ENCODE measurements around the gene GPR12. TPM values are rescaled to one million over a fixed set of nuclear protein-coding genes. Genes with fewer than 3 reads are reported as not detected.

Gene GPR12
- polyA plus RNA-seq, 2 donors = 0.01 to 0.04 TPM

GRCh38 chr13:26709461-26709860, 51.1 kb downstream of the GPR12 start:
- Histone ChIP-seq H3K27ac (ENCODE audit: low read depth in 2 of 2, low read length in 1 of 2) (no peak overlapping the region), H3K36me3 (ENCODE audit: control insufficient read depth in 2 of 2, insufficient read depth in 2 of 2, low read length in 1 of 2) (no peaks in the 10 kb centered on the region), H3K9me3 (ENCODE audit: control insufficient read depth in 2 of 2, insufficient read depth in 1 of 2, low read depth in 1 of 2, low read length in 1 of 2) (peaks cover 0 to 2% of the 10 kb centered on the region in 2 donors), H3K27me3 (ENCODE audit: control insufficient read depth in 1 of 2, insufficient read depth in 2 of 2, low read length in 2 of 2) (no peaks in the 10 kb centered on the region), H3K4me1 (ENCODE audit: control insufficient read depth in 2 of 2, insufficient read depth in 2 of 2, low read length in 1 of 2) (no peaks in the 10 kb centered on the region), H3K4me3 (ENCODE audit: low read depth in 1 of 2, low read length in 2 of 2) (no peak overlapping the region)
- WGBS, 2 donors = 85 to 87% methylated on average over 7 of the region's 7 CpGs

- Histone ChIP-seq H3K4me1 (ENCODE audit: control insufficient read depth in 2 of 2, insufficient read depth in 2 of 2, low read length in 1 of 2) (no peaks in the 10 kb centered on the region), H3K27me3 (ENCODE audit: control insufficient read depth in 1 of 2, insufficient read depth in 2 of 2, low read length in 2 of 2) (no peaks in the 10 kb centered on the region), H3K36me3 (ENCODE audit: control insufficient read depth in 2 of 2, insufficient read depth in 2 of 2, low read length in 1 of 2) (no peaks in the 10 kb centered on the region), H3K4me3 (ENCODE audit: low read depth in 1 of 2, low read length in 2 of 2) (no peak overlapping the region), H3K9me3 (ENCODE audit: control insufficient read depth in 2 of 2, insufficient read depth in 1 of 2, low read depth in 1 of 2, low read length in 1 of 2) (no peaks in the 10 kb centered on the region), H3K27ac (ENCODE audit: low read depth in 2 of 2, low read length in 1 of 2) (no peak overlapping the region)
- 85 to 86% methylated on average over 6 of the region's 6 CpGs for WGBS, 2 donors
Measured at GRCh38 chr13:26708007-26708297, 52.6 kb downstream of the GPR12 start.

- H3K27me3 ChIP-seq (ENCODE audit: control insufficient read depth in 1 of 2, insufficient read depth in 2 of 2, low read length in 2 of 2) = no peaks in the 10 kb centered on the region
- H3K27ac ChIP-seq (ENCODE audit: low read depth in 2 of 2, low read length in 1 of 2) = no peak overlapping the region
- WGBS, 2 donors = 46 to 49% methylated on average over 13 of the region's 13 CpGs
- no peak overlapping the region for H3K4me3 ChIP-seq (ENCODE audit: low read depth in 1 of 2, low read length in 2 of 2)
- H3K4me1 ChIP-seq (ENCODE audit: control insufficient read depth in 2 of 2, insufficient read depth in 2 of 2, low read length in 1 of 2) = no peaks in the 10 kb centered on the region
- no peaks in the 10 kb centered on the region for H3K9me3 ChIP-seq (ENCODE audit: control insufficient read depth in 2 of 2, insufficient read depth in 1 of 2, low read depth in 1 of 2, low read length in 1 of 2)
- no peaks in the 10 kb centered on the region for H3K36me3 ChIP-seq (ENCODE audit: control insufficient read depth in 2 of 2, insufficient read depth in 2 of 2, low read length in 1 of 2)
Measured at GRCh38 chr13:26707122-26708006, 53.2 kb downstream of the GPR12 start.

GRCh38 chr13:26706381-26706780, 54.2 kb downstream of the GPR12 start:
- H3K27me3 ChIP-seq (ENCODE audit: control insufficient read depth in 1 of 2, insufficient read depth in 2 of 2, low read length in 2 of 2) = no peaks in the 10 kb centered on the region
- H3K4me1 ChIP-seq (ENCODE audit: control insufficient read depth in 2 of 2, insufficient read depth in 2 of 2, low read length in 1 of 2) = no peaks in the 10 kb centered on the region
- no peaks in the 10 kb centered on the region for H3K36me3 ChIP-seq (ENCODE audit: control insufficient read depth in 2 of 2, insufficient read depth in 2 of 2, low read length in 1 of 2)
- no peak overlapping the region for H3K4me3 ChIP-seq (ENCODE audit: low read depth in 1 of 2, low read length in 2 of 2)
- no peaks in the 10 kb centered on the region for H3K9me3 ChIP-seq (ENCODE audit: control insufficient read depth in 2 of 2, insufficient read depth in 1 of 2, low read depth in 1 of 2, low read length in 1 of 2)
- H3K27ac ChIP-seq (ENCODE audit: low read depth in 2 of 2, low read length in 1 of 2) = no peak overlapping the region
- WGBS, 2 donors = 51 to 59% methylated on average over 7 of the region's 7 CpGs

- no peak overlapping the region for H3K4me3 ChIP-seq (ENCODE audit: low read depth in 1 of 2, low read length in 2 of 2)
Measured at GRCh38 chr13:26705536-26705935, 55.0 kb downstream of the GPR12 start.

More at GRCh38 chr13:26705536-26705935, 55.0 kb downstream of the GPR12 start:
- WGBS, 2 donors = 84 to 87% methylated on average over 4 of the region's 4 CpGs
- Histone ChIP-seq H3K27ac (ENCODE audit: low read depth in 2 of 2, low read length in 1 of 2) (no peak overlapping the region), H3K9me3 (ENCODE audit: control insufficient read depth in 2 of 2, insufficient read depth in 1 of 2, low read depth in 1 of 2, low read length in 1 of 2) (no peaks in the 10 kb centered on the region), H3K4me1 (ENCODE audit: control insufficient read depth in 2 of 2, insufficient read depth in 2 of 2, low read length in 1 of 2) (no peaks in the 10 kb centered on the region), H3K27me3 (ENCODE audit: control insufficient read depth in 1 of 2, insufficient read depth in 2 of 2, low read length in 2 of 2) (no peaks in the 10 kb centered on the region), H3K36me3 (ENCODE audit: control insufficient read depth in 2 of 2, insufficient read depth in 2 of 2, low read length in 1 of 2) (no peaks in the 10 kb centered on the region)

Other genes with a start within 250 kb of the GPR12 start
- 1 to 10 TPM; 1.4 to 1.5 TPM for gene WASF3, start 203.1 kb downstream of the GPR12 start, polyA plus RNA-seq

Data from esophagus (tissue), 2 donors.